Fibroblast of the aortic adventitia (primary cell): ENCODE results near the gene OSBPL3. TPM values are rescaled to one million over a fixed set of nuclear protein-coding genes. Genes with fewer than 3 reads are reported as not detected.

Source experiments
- DNase-seq: peaks from one replicate; pipeline ENCODE4 v3.0.0-alpha.2; 2010; ENCODE audit warnings: low read depth
- H3K4me3 ChIP-seq: 2 replicates; pipeline ENCODE4 v1.5.1; 2011; ENCODE audit warnings: low read depth, mild to moderate bottlenecking, control low read depth, low read length, moderate library complexity
- CTCF ChIP-seq: IDR thresholded peaks from 2 replicates; pipeline ENCODE4 v1.5.1; 2011; ENCODE audit warnings: mild to moderate bottlenecking, low read length, control low read depth, inconsistent platforms; ENCODE audit not compliant: insufficient read depth
- total RNA-seq: library from RNA; depleted of rRNA; stranded (reverse); fragments of >200 nt; gene quantifications from 2 replicates; pipeline ENCODE4 v1.2.3, GENCODE V29; 2012; ENCODE audit warnings: low replicate concordance

The OSBPL3 gene
- total RNA-seq, 1 donor = 46.0 TPM

- no peak overlapping the region for H3K4me3 ChIP-seq
- TF ChIP-seq CTCF = no peak
- no peak for DNase-seq
Observed at GRCh38 chr7:24873944-24874343, 106.0 kb downstream of the OSBPL3 start.

- H3K4me3 ChIP-seq = no peak overlapping the region
- DNase-seq = no peak
- no peak for TF ChIP-seq CTCF
Observed at GRCh38 chr7:24871770-24872169, 108.2 kb downstream of the OSBPL3 start.

- no peak overlapping the region for H3K4me3 ChIP-seq
- DNase-seq = no peak
- no peak for TF ChIP-seq CTCF
Observed at GRCh38 chr7:24870766-24871165, 109.2 kb downstream of the OSBPL3 start.

GRCh38 chr7:24869572-24869971 is 110.4 kb downstream of the OSBPL3 start:
- DNase-seq = no peak
- no peak for TF ChIP-seq CTCF
- no peak overlapping the region for H3K4me3 ChIP-seq

GRCh38 chr7:24868741-24869140 is 111.2 kb downstream of the OSBPL3 start:
- no peak for DNase-seq
- no peak for TF ChIP-seq CTCF
- no peak overlapping the region for H3K4me3 ChIP-seq

GRCh38 chr7:24866004-24866615 is 113.9 kb downstream of the OSBPL3 start:
- no peak overlapping the region for H3K4me3 ChIP-seq
- TF ChIP-seq CTCF = no peak
- DNase-seq = no peak

GRCh38 chr7:24864214-24864817 is 115.7 kb downstream of the OSBPL3 start:
- no peak for TF ChIP-seq CTCF
- no peak overlapping the region for H3K4me3 ChIP-seq
- DNase-seq = no peak
